Activated naive CD4-positive, alpha-beta T cell treated with Interleukin-2 at 50 U/mL for 16 hours (primary cell): ENCODE results near the gene HNRNPC.
"Not testable (repeated sequence)": the region's sequence is repeated elsewhere in the genome, so short reads cannot be mapped to it uniquely, and the experiment has no call there.

Experiments
- DNase-seq: peaks from one replicate; pipeline ENCODE4 v3.0.0-alpha.2; 2020

Gene HNRNPC

GRCh38 chr14:21191261-21191808 is 77.9 kb downstream of the HNRNPC start:
- no peak for DNase-seq

DNA sequence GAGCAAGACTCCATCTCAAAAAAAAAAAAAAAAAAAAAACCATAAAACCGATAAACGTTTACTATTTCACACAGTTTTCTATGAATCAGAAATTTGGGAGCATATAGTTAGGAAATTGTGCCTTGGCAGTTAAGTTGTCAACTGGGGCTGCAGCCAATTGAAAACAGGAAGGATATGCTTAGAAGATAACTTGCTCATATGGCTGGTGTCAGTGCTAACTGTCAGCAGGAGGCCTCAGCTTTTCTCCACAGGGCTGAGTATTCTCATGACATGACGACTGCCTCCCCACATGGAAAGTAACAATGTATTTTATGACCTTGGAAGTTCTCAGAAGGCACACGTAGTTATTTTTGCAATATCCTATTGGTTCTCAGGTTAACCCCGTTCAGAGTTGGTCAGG is 83.8 kb downstream of the HNRNPC start:
- DNase-seq = no peak

DNA sequence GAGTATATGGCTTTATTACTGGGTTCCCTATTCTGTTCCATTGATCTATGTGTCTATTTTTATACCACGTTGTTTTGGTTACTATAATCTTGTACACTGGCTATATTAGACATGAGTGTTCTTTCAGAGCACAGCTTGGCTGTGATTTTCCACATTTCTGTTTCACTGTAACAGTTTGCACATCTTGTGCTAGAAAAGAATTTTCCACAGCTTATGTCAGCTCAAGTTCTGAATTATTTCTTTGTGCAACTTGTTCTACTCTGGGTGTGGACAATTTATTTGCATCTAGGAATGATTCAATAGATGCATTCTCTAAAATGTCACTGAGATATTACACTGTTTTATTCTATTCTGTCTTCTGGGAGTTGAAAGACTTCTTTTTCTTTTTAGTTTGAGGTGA is 85.0 kb downstream of the HNRNPC start:
- DNase-seq = no peak

- no peak for DNase-seq
Measured at GRCh38 chr14:21182166-21182565, 87.1 kb downstream of the HNRNPC start.

GRCh38 chr14:21171128-21171527 is 98.1 kb downstream of the HNRNPC start:
- no peak for DNase-seq

- no peak for DNase-seq
Measured at GRCh38 chr14:21169573-21169972, 99.7 kb downstream of the HNRNPC start.

- no peak for DNase-seq
Measured at GRCh38 chr14:21168055-21168454, 101.2 kb downstream of the HNRNPC start.

DNA sequence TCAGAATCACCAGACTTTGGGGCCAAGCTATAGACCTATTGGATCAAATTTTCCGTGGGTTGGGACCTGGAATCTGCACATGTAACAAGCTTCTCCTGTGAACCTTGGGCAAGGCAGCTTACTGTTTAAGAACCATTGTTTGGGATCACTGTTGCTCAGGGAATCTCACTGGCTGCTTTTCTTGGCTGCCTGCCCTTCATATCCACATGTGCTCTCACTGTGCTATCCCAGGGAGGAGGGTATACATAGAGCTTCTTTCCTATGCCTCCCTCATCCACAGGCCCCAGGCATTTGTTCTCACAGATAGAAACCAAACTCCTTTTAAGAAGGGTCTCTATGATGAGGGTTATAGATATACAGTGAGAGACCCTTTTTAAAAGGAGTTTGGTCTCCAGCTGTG is 103.6 kb downstream of the HNRNPC start:
- not testable (repeated sequence) for DNase-seq

DNA sequence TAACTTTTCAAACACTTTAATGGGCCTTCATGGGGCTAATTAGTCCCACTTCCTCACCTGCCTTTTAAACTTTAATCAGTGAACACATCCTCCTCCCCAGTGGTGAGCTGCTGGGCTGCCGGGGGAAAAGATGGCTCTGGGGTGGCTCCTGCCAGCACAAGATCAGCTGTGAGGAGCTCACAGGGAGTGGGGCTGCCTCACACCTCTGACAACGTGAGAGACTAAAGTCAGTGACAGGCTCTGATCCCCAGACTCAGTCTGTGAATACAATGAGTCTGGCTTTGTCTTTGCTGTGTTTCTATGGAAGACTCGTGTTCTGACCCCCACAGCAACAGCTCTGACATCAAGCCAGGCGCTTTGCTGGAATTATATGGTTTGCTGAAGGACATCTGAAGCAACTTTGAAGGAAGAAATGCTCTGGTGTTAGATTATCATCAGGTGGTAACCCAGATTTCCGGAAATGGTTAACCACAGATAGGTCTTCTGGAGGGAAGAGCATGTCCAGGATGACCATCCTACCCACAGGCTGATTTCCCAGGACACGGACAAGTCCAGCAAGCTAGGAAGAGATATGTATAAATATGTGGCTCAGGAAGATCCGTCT is 104.1 kb downstream of the HNRNPC start:
- DNase-seq = not testable (repeated sequence)

GRCh38 chr14:21163871-21164291 is 105.4 kb downstream of the HNRNPC start:
- no peak for DNase-seq

DNA sequence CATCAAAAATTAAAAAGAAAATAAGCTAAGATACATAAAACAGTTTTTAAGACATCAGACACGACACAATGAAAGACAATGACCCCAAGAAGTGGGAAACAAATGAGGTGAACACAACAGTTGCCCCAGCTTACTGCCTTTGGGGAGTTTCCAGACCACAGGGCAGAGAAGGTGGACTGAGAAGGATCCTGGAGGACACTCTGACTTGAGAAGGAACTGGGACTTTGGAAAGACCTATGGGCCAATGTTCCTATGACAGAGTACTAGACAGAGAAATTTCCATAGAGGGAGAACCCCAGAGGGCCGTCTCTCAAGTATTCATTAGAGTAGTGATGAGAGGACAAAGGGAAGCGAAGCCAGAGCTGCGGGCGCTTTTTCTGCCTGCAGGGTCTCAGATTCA is 107.2 kb downstream of the HNRNPC start:
- no peak for DNase-seq

DNA sequence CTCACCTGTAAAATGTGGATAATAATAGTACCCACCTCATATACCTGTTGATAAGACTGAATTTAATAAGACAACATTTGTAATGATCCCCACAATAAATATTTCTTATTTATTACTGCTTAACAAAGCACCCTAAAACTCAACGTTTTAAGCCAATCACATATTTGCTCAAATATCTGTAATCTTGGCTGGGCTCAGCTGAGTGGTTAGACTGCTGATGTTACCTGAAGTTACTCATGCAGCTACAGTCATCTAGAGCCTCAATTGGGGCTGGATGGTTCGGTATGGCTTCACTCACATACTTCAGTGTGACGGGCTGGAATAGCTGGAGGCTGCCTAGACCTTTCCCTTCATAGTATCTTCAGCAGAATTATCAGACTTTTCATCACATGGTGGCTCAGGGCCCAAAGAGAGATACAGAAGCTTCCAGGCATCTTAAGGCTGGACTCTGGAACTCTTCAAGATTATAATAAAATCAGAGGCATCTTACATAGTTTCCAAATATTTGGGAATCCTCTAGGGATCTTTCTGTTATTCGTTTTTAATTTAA is 109.1 kb downstream of the HNRNPC start:
- DNase-seq = no peak
